Kidney glomerular epithelial cell (primary cell): ENCODE data around the gene RPL23.

Experiments
- DNase-seq: peaks from one replicate; lab custom pipeline; 2025; lab: John Stamatoyannopoulos, UW

RPL23 gene

GRCh38 chr17:38883592-38884526 is 30.3 kb upstream of the RPL23 start:
- no peak for DNase-seq

GRCh38 chr17:38882870-38883269 is 29.3 kb upstream of the RPL23 start:
- no peak for DNase-seq

GRCh38 chr17:38881600-38882191 is 28.2 kb upstream of the RPL23 start:
- peak; percentile 43 for DNase-seq

GRCh38 chr17:38879878-38880665 is 26.6 kb upstream of the RPL23 start:
- DNase-seq: peak; percentile 73

- no peak for DNase-seq
Measured at GRCh38 chr17:38877130-38877851, 23.8 kb upstream of the RPL23 start.

- DNase-seq: no peak
Measured at GRCh38 chr17:38875477-38876075, 22.1 kb upstream of the RPL23 start.

- no peak for DNase-seq
Measured at GRCh38 chr17:38874505-38875400, 21.2 kb upstream of the RPL23 start.

GRCh38 chr17:38873640-38874380 is 20.3 kb upstream of the RPL23 start:
- DNase-seq: peak; percentile 54

- DNase-seq: no peak
Measured at GRCh38 chr17:38872671-38873385, 19.3 kb upstream of the RPL23 start.

GRCh38 chr17:38872027-38872511 is 18.5 kb upstream of the RPL23 start:
- no peak for DNase-seq

GRCh38 chr17:38871247-38872015 is 17.9 kb upstream of the RPL23 start:
- DNase-seq: peak; percentile 72

GRCh38 chr17:38870259-38871165 is 17.0 kb upstream of the RPL23 start:
- DNase-seq: peak; percentile 28

- peak; percentile 66 for DNase-seq
Measured at GRCh38 chr17:38869526-38870258, 16.2 kb upstream of the RPL23 start, which contains the start of gene LASP1. Gene LASP1 (plus strand): TSS chr17:38870058. CDS start chr17:38870190, 132 bp downstream.

- peak; percentile 74 for DNase-seq
Measured at GRCh38 chr17:38868817-38869525, 15.4 kb upstream of the RPL23 start.
